Stimulated activated CD8-positive, alpha-beta memory T cell treated with anti-CD3 and anti-CD28 coated beads, Interleukin-12 subunit alpha, Interleukin-12 subunit beta, amount 100 ng/mL, for 4 hours (primary cell): ENCODE results near the gene ECM1.

Experiments used
- DNase-seq: peaks from one replicate; pipeline ENCODE4 v3.0.0-alpha.2; 2020; ENCODE audit warnings: low read depth

Gene ECM1

DNA sequence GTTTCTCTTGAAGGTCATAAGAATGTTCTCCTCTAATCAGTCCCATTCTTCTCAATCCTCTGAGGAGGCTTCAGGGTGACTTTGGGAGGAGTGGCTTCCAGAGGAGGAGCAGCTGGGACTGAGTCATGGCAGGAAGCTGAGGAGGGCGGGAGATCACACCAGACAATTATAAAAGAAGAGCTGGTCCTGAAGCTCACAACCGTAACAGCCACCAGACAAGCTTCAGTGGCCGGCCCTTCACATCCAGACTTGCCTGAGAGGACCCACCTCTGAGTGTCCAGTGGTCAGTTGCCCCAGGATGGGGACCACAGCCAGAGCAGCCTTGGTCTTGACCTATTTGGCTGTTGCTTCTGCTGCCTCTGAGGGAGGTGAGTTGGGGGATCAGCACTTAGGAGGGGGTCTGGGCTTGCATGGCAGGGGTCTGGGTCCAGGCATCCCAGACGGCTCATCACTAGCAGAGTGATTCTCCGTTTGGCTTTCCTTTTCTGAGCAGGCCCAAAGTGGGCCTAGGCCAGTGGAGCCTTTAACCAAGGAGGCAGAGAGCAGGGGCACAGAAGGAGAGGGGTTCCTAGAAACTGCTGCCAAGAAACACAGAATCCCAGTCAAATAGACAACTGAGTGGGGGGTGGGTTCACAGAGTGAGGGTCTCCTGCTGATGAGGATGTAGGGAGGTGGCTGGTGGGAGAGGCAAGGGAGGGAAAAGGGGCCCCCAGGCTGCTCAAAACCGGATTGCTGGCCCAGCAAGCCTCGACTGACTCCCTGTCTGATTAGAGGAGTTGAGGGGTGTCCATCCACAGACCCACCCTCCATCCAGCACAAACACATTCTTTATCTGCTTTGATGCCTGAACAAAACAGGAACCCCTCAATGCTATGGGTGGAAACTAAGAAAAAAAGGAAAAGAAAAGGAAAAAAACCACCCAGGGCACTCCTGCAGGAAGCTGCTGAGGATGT is at the start of gene ECM1:
Gene ECM1, plus strand, starts transcription at position 198 of the 953 bp plus-strand sequence. Its CDS starts 101 bp downstream, at position 299.
- DNase-seq = no peak

DNA sequence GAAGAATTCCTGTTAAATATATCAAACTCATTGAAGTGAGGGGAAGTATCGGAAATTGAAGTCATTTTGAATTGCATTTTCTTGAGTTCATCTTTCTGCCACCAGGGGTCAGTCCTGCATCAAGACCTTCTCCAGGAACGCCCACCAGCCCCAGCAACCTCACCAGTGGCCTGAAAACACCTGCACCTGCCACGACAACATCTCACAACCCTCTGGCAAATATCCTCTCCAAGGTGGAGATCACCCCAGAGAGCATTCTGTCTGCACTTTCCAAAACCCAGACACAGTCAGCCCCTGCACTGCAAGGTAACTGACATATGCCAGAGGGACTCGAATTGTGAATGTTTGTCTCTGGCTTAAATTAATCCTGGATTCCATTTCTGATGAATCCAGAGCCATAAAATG is 43.5 kb upstream of the ECM1 start:
- peak; percentile 30 for DNase-seq

GRCh38 chr1:150466964-150467363 is 40.9 kb upstream of the ECM1 start:
- DNase-seq = no peak

DNA sequence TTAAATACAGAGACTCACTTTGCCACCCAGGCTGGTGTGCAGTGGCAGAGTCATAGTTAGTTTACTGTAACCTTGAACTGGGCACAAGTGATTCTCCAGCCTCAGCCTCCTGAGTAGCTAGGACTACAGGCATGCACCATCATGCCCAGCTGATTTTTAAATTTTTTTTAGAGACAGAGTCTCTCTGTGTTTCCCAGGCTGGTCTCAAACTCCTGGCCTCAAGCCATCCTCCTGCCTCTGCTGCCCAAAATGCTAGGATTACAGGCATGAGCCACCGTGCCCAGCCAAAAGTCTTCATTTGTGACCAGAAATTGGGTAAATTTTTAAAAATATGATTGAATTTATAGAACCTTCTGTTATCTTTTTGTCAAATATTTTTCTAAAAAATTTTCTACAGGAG is 38.6 kb upstream of the ECM1 start:
- no peak for DNase-seq

DNA sequence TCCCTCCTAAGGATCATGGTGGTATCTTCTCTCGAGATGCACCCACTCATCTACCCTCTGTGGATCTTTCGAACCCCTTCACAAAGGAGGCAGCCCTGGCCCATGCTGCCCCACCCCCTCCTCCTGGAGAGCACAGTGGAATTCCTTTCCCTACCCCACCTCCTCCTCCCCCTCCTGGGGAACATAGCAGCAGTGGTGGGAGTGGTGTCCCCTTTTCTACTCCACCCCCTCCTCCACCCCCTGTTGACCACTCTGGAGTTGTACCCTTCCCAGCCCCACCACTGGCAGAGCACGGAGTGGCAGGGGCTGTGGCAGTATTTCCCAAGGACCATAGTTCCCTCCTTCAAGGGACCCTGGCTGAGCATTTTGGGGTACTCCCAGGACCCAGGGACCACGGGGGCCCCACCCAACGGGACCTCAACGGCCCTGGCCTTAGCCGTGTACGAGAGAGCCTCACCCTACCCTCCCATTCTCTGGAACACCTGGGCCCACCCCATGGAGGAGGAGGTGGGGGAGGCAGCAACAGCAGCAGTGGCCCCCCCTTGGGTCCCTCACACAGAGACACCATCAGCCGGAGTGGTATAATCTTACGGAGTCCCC is 35.2 kb upstream of the ECM1 start:
- no peak for DNase-seq

- no peak for DNase-seq
Measured at GRCh38 chr1:150473659-150474058, 34.2 kb upstream of the ECM1 start.

DNA sequence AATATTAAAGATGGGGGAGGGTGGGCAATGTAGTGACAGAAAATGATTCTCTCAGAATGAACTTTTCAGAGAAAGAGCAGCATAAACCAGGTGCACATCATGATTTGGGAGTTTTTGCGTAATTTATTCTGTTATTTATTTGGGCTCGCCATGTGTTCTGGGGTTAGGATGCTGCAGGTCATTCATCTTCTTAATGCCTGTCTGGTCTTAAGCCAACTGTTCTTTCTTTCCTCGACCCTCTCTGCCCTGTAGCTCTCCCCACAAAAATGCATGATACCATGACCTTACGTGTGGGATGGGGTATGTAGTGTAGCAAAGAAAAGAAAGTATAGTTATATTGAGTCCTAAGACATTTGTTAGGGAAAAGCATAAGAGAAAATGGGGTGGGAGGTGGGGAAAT is 33.0 kb upstream of the ECM1 start:
- no peak for DNase-seq

GRCh38 chr1:150476754-150477153 is 31.2 kb upstream of the ECM1 start:
- DNase-seq = no peak

- no peak for DNase-seq
Measured at GRCh38 chr1:150477320-150477719, 30.6 kb upstream of the ECM1 start.

DNA sequence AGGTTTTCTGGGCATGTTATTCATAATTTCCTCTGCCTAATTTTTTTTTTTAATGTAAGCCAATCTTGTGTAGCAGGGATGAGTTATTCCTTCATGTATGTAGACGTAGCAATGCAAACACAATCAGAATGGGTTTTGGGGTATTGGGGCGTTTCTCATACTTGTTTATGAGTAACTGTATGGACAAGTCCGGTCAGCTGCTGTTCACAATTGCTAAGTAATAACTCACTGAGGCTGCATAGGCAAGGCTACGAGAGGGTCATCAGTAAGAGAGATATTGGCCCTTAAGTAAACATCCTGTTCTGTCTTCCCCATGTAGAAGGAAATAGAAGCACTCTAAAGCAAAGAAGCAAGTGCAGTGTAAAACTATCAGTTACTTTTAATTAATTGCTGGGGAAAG is 30.2 kb upstream of the ECM1 start:
- no peak for DNase-seq

GRCh38 chr1:150479370-150479769 is 28.5 kb upstream of the ECM1 start:
- DNase-seq = no peak

- no peak for DNase-seq
Measured at GRCh38 chr1:150479927-150480352, 28.0 kb upstream of the ECM1 start.

DNA sequence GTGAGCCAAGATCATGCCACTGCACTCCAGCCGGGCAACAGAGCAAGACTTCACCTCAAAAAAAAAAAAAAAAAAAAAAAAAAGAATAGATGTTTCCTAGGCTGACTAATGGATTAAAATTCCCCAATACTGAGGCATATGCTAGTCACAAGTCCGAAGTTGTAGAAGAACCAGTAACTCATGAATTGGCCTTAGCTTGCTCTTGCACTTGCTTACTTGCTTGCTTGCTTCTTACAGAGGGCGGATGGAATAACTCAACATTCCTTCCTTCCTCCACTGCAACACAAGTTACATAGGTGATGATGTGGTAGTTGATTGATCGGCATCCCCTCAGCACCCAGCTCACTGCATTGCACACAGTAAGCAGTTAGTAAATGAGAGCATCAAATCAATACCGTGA is 23.5 kb upstream of the ECM1 start:
- no peak for DNase-seq

- DNase-seq = no peak
Measured at GRCh38 chr1:150484861-150485260, 23.0 kb upstream of the ECM1 start.

GRCh38 chr1:150486966-150487762 is 20.7 kb upstream of the ECM1 start, which contains the start of gene TARS2:
TARS2 (plus strand) TSS chr1:150487419; CDS start chr1:150487451, 32 bp downstream.
- DNase-seq = peak; percentile 84

- DNase-seq = no peak
Measured at GRCh38 chr1:150487763-150488115, 20.2 kb upstream of the ECM1 start.

- no peak for DNase-seq
Measured at GRCh38 chr1:150493175-150493574, 14.7 kb upstream of the ECM1 start.

DNA sequence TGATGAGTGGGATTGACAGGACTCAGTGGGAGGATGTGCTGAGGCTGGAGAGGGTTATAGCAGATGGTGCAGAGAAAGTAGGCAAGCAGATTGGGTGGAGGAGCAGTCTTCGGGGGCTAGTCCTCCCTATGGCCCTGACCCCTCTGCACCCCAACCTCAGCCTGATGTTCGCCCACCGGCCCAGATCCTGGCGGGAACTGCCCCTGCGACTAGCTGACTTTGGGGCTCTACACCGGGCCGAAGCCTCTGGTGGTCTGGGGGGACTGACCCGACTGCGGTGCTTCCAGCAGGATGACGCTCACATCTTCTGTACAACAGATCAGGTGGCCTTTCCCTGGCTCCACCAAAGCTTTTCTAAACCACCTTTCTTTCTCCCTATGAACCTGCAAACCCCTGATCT is 9.6 kb upstream of the ECM1 start:
- no peak for DNase-seq

DNA sequence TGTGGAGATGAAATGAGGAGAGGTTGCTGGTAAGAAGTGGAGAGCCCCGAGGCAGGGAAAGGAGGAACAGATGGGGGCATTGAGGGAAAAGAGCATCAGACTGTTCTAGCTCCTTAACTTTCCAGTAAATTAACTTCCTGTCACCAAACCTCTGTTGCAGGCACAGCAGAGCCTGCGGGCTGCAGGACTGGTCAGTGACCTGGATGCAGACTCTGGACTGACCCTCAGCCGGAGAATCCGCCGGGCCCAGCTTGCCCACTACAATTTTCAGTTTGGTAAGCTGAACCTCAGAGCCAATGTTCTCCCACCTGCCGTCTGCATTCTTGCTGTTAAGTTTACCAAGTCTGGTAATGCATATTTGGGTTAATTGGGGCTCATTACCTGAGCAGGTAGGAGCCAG is 2.5 kb upstream of the ECM1 start:
- no peak for DNase-seq

- no peak for DNase-seq
Measured at GRCh38 chr1:150508982-150509381, 1.1 kb downstream of the ECM1 start.

DNA sequence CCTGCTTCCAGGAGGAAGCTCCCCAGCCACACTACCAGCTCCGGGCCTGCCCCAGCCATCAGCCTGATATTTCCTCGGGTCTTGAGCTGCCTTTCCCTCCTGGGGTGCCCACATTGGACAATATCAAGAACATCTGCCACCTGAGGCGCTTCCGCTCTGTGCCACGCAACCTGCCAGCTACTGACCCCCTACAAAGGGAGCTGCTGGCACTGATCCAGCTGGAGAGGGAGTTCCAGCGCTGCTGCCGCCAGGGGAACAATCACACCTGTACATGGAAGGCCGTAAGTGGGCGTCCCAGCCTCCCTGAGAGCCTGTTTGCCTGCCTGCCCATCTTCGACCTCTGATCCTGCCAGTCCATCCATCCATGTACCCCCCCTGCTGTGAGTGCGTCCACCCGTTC is 3.6 kb downstream of the ECM1 start:
- DNase-seq = no peak

DNA sequence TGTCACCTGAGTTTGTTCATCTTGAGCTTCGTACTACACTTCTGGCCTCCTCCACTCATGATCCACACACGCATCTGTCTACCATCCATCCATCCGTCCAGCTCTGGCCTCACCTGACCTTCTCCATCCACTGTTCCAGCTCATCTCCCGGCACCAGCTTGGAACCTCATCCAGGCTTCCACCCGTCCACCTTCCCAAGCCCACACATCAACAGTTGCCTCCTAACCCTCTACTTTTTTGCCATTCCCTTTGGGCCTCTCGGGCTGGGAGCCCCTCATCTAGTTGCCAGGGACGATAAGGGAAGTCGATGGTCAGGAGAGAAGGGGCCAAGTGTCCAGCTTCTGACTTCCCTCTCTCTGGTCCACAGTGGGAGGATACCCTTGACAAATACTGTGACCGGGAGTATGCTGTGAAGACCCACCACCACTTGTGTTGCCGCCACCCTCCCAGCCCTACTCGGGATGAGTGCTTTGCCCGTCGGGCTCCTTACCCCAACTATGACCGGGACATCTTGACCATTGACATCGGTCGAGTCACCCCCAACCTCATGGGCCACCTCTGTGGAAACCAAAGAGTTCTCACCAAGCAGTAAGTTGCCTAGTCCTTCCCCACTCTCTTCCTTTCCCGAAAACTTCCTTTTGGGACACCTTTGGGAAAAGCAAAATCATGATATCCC is 4.2 kb downstream of the ECM1 start:
- DNase-seq = no peak
